Activated CD8-positive, alpha-beta T cell treated with anti-CD3 and anti-CD28 coated beads, Interleukin-2, amount 10 ng/mL, durations not matched to agents 7 days and 5 days (primary cell): ENCODE measurements around the gene MMRN2. TPM values are rescaled to one million over a fixed set of nuclear protein-coding genes. Genes with fewer than 3 reads are reported as not detected.

ENCODE experiments used
- ATAC-seq: fragments of 150-1000 bp; cut with Tn5 transposase; one replicate; pipeline ENCODE4 v1.10.0; 2021; ENCODE audit warnings: moderate library complexity
- CTCF ChIA-PET: fragments of 350-600 bp; sonication (Branson Sonifier 250); formaldehyde crosslinking; loops from one replicate; lab custom pipeline; 2021; ENCODE audit warnings: antibody characterized with exemption; lab: Charles Lee
- POLR2A ChIA-PET: fragments of 350-600 bp; sonication (Branson Sonifier 250); formaldehyde crosslinking; loops from one replicate; lab custom pipeline; 2021; ENCODE audit warnings: antibody characterized with exemption; lab: Charles Lee
- DNase-seq: peaks from one replicate; pipeline ENCODE4 v3.0.0-alpha.2; 2020
- H3K27ac Mint-ChIP-seq: one replicate; pipeline ENCODE4 v1.8.0; 2021; ENCODE audit warnings: mild to moderate bottlenecking, mixed read lengths
- H3K27me3 Mint-ChIP-seq: one replicate; pipeline ENCODE4 v1.8.0; 2021; ENCODE audit warnings: low read depth, mixed read lengths
- H3K36me3 Mint-ChIP-seq: one replicate; pipeline ENCODE4 v1.8.0; 2021; ENCODE audit warnings: low read depth, mixed read lengths
- H3K4me1 Mint-ChIP-seq: one replicate; pipeline ENCODE4 v1.8.0; 2021; ENCODE audit warnings: low read depth, mixed read lengths
- H3K4me3 Mint-ChIP-seq: one replicate; pipeline ENCODE4 v1.8.0; 2021; ENCODE audit warnings: mild to moderate bottlenecking, mixed read lengths
- H3K9me3 Mint-ChIP-seq: one replicate; pipeline ENCODE4 v1.8.0; 2022; ENCODE audit warnings: mixed read lengths; ENCODE audit not compliant: insufficient read depth
- total RNA-seq, 2 experiments: library from RNA; stranded (reverse); gene quantifications; one replicate each; pipeline ENCODE4 v1.2.3, GENCODE V29; 2021

Gene MMRN2
- total RNA-seq, 2 experiments from 2014 or later = not detected

DNA sequence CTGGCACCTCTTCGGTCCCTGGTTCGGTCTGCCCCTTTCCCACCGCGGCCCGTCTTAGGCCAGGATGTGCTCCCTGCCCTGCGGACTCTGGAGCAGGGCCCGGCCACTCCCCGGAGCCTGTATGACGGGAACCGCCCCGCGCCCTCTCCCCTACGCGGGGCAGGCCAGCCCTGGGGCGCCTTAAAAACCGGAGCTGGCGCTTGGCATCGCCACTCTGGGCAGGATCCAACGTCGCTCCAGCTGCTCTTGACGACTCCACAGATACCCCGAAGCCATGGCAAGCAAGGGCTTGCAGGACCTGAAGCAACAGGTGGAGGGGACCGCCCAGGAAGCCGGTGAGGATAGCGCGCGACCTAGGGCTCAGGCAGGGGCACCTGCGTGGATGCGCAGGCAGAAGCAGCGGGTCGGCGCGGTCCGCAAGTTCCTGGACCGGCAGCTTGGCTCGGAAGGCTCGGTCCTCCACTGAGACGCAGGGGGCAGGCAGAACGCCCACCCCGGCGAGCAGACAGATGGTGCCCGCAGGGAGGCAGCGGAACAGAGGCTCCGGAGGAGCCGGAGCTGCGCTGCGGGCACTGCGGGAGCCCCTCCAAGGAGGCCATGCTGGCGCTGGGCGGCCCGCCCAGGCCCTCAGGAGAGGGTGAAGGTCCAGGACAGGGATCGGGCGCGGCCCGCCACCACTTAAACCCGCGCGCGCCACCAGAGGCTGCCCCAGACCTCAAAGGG lies 11.0 kb upstream of the MMRN2 start, which contains the start of gene ADIRF:
Gene ADIRF (plus strand): TSS at position 212 of the 723 bp plus-strand sequence. CDS start 63 bp downstream, at position 275.
- DNase-seq = no peak
- POLR2A ChIA-PET = no interaction called here
- H3K27ac Mint-ChIP-seq = no peak within 1 kb of the TSS

DNA sequence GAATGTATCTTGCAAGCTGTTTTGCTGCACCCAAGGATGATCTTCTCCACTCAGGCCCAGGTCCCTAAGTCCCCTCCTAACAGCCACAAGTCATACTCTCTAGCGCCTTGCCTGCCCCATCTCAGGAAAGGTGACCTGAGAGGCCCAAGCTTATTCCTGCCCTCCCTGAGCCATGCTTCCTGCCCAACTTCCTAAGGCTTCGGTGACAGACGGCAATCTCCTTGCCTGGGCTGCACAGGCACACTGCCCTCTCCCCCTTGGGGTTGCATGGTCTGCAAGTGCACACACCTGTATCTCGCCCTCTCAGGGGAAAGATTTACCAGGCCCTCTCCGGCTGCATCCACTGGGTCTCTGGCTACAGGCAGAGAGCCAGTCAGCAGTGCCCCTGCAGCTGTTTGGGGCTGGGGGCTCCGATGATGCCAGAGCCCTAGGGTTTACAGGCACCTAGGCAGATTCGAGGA lies 10.1 kb upstream of the MMRN2 start:
- ChIA-PET CTCF (interaction anchor here (1.1 to 3.5 kb wide), 4 partner anchors 14 to 66 kb away, joined by 3 to 11 read pairs (median 6); no protein-coding TSS in a partner anchor), POLR2A (no interaction called here)
- Mint-ChIP-seq H3K27ac (no peak overlapping the region), H3K9me3 (no peaks in the 10 kb centered on the region), H3K4me3 (no peak overlapping the region), H3K27me3 (peaks cover 20% of the 10 kb centered on the region), H3K4me1 (peaks cover 23% of the 10 kb centered on the region), H3K36me3 (no peaks in the 10 kb centered on the region)
- ATAC-seq (no peak), DNase-seq (no peak)

More for the DNA sequence above, 11.0 kb upstream of the MMRN2 start, which contains the start of gene ADIRF:
- no peak for ATAC-seq
- CTCF ChIA-PET = interaction anchor here (1.1 to 3.5 kb wide), 3 partner anchors 15 to 31 kb away, joined by 3 to 11 read pairs (median 4); no protein-coding TSS in a partner anchor
- peaks cover 28% of the 10 kb centered on the region for H3K27me3 Mint-ChIP-seq
- peaks cover 23% of the 10 kb centered on the region for H3K4me1 Mint-ChIP-seq
- H3K36me3 Mint-ChIP-seq = no peaks in the 10 kb centered on the region
- no peaks in the 10 kb centered on the region for H3K9me3 Mint-ChIP-seq
- no peak within 1 kb of the TSS for H3K4me3 Mint-ChIP-seq

DNA sequence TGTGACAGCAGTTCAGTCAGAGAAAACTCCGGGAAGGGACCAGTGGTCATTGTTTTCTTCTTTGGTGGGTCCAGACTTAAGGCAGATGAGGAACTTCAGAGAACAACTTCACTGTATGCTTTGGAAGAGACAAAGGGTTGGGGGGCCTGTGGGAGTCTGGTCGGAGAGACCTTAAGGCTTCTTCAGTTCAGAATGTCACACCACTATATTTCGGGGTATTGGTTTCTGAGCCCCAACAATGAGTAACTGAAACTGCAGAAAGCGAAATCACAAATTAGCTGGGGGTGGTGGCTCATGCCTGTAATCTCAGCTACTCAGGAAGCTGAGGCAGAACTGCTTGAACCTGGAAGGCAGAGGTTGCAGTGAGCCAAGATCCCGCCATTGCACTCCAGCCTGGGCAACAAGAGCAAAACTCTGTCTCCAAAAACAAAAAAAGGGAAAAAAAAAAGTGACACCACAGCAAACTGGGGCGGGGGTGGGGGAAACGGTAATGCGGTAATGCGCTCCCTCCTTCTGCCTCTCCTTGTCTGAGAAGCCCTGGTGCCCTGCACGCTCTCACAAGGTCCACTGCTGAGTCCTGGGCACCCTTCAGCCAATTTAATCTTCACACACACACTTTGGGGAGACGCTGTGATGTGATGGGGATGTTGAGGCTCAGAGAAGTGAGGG lies 8.7 kb upstream of the MMRN2 start:
- ATAC-seq = no peak

DNA sequence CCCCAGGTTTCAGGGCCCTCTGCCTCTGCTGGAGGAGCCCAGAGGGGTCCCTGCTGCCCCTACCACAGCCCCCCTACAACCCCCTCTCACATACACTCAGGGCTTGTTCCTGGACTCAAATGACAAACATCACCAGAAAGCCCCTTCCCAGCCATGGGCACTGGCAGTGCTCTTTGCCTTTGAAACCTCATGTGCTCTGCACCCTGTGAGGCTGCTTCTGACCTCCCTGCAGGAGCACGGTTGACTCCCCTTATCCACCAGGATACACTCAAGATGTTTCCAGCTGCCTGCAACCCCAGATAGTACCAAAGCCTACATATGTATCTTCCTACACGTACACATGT lies 7.4 kb upstream of the MMRN2 start:
- H3K27me3 Mint-ChIP-seq = peaks cover 10% of the 10 kb centered on the region
- no peak overlapping the region for H3K4me3 Mint-ChIP-seq
- ATAC-seq = no peak
- CTCF ChIA-PET = no interaction called here
- no peaks in the 10 kb centered on the region for H3K9me3 Mint-ChIP-seq
- no peak for DNase-seq
- peaks cover 11% of the 10 kb centered on the region for H3K4me1 Mint-ChIP-seq
- POLR2A ChIA-PET = no interaction called here
- no peaks in the 10 kb centered on the region for H3K36me3 Mint-ChIP-seq
- no peak overlapping the region for H3K27ac Mint-ChIP-seq

More for the DNA sequence above, 8.7 kb upstream of the MMRN2 start:
- Mint-ChIP-seq H3K27me3 (peaks cover 14% of the 10 kb centered on the region), H3K36me3 (no peaks in the 10 kb centered on the region), H3K4me3 (no peak overlapping the region), H3K4me1 (peaks cover 18% of the 10 kb centered on the region), H3K9me3 (no peaks in the 10 kb centered on the region), H3K27ac (no peak overlapping the region)
- POLR2A ChIA-PET = interaction anchor here (1.1 kb wide), 1 partner anchor 27 kb away, joined by 3 read pairs; no protein-coding TSS in a partner anchor
- no peak for DNase-seq
- CTCF ChIA-PET = interaction anchor here (0.7 to 3.5 kb wide), 8 partner anchors 9 to 127 kb away, joined by 3 to 13 read pairs (median 6); partner anchors contain the start of gene MMRN2

GRCh38 chr10:86964061-86964846 lies 6.8 kb upstream of the MMRN2 start:
- ChIA-PET CTCF (no interaction called here), POLR2A (no interaction called here)
- Mint-ChIP-seq H3K27ac (no peak overlapping the region), H3K4me3 (no peak overlapping the region), H3K27me3 (peaks cover 9% of the 10 kb centered on the region), H3K36me3 (no peaks in the 10 kb centered on the region), H3K9me3 (no peaks in the 10 kb centered on the region), H3K4me1 (peaks cover 11% of the 10 kb centered on the region)
- DNase-seq (no peak), ATAC-seq (no peak)

DNA sequence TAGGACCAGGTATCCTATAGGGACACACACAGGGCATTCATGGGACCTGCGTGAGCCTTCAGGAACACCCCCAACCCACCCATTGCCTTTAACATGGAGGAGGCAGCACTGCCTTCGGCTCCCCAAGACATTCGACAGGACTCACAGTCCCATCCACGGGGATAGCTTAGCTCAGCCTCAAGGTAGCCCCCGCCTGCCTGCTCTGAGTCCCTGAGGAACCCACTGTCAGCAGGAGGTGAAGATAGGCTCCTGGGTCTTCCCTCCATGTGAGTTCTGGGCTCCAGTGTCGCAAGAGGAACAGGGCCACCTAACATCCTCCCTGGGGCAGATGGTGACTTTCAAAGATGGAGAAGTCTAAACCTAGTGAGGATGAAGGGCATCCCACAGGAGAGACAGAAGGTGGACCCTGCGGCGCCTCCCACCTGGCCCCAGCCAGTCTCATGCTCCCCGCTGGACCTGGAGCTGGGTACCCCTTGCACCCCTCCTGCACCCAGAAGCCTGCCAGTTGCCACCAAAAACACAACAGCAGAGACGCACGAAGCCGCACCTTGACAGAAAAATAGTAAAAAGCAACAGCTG lies 6.0 kb upstream of the MMRN2 start:
- CTCF ChIA-PET = interaction anchor here (0.6 kb wide), 1 partner anchor 24 kb away, joined by 3 read pairs; no protein-coding TSS in a partner anchor
- H3K27ac Mint-ChIP-seq = no peak overlapping the region
- peaks cover 3% of the 10 kb centered on the region for H3K27me3 Mint-ChIP-seq
- H3K9me3 Mint-ChIP-seq = no peaks in the 10 kb centered on the region
- no peak for DNase-seq
- no peak overlapping the region for H3K4me3 Mint-ChIP-seq
- ATAC-seq = no peak
- H3K36me3 Mint-ChIP-seq = no peaks in the 10 kb centered on the region
- POLR2A ChIA-PET = no interaction called here
- H3K4me1 Mint-ChIP-seq = peaks cover 11% of the 10 kb centered on the region

DNA sequence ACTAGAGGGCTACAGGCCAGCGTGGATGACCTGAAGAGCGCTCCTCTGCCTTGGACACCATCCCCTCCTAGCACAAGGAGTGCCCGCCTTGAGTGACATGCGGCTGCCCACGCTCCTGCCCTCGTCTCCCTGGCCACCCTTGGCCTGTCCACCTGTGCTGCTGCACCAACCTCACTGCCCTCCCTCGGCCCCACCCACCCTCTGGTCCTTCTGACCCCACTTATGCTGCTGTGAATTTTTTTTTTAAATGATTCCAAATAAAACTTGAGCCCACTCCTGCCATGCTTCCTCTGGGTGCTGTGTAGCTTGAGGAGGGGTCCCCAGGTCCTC lies 5.5 kb upstream of the MMRN2 start:
- H3K9me3 Mint-ChIP-seq = no peaks in the 10 kb centered on the region
- CTCF ChIA-PET = no interaction called here
- no peak overlapping the region for H3K4me3 Mint-ChIP-seq
- peaks cover 11% of the 10 kb centered on the region for H3K4me1 Mint-ChIP-seq
- ATAC-seq (no peak), DNase-seq (no peak)
- POLR2A ChIA-PET = no interaction called here
- no peaks in the 10 kb centered on the region for H3K36me3 Mint-ChIP-seq
- peaks cover 2% of the 10 kb centered on the region for H3K27me3 Mint-ChIP-seq
- no peak overlapping the region for H3K27ac Mint-ChIP-seq

- no peaks in the 10 kb centered on the region for H3K27me3 Mint-ChIP-seq
- H3K9me3 Mint-ChIP-seq = no peaks in the 10 kb centered on the region
- no peak overlapping the region for H3K4me3 Mint-ChIP-seq
- peaks cover 11% of the 10 kb centered on the region for H3K4me1 Mint-ChIP-seq
- POLR2A ChIA-PET = no interaction called here
- no peak for DNase-seq
- H3K27ac Mint-ChIP-seq = no peak overlapping the region
- ATAC-seq = no peak
- CTCF ChIA-PET = interaction anchor here (1.0 kb wide), 1 partner anchor 24 kb away, joined by 6 read pairs; no protein-coding TSS in a partner anchor
- no peaks in the 10 kb centered on the region for H3K36me3 Mint-ChIP-seq
Measured at GRCh38 chr10:86962136-86962980, 4.9 kb upstream of the MMRN2 start.

DNA sequence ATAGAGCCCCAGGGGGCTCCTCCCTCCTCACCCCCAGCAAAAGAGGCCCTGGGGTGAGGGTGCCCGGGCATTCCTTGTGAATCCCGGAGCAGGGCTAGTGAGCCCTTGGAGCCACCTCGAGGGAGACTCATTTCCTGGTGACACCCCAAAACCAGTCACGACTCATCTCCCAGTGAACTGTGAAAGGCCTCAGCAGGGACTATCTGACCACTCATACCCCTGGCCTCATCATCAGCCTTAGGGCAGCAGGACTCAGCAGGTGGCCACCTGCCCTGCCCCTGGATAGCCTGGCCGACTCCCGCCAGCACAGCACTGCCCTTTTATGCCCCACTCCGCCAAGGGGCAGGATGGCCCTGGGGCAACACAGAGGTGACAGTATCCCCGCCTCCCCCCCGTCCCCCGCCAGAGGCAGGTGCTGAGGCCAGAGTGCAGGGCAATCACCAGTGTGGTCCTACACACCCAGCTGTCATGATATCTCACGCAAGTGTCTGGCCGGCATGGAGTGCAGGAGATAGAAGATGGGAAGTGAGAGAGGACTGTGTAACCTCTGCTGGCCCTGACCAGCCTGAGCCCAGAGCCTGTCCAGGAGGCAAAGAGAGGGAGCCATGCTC lies 4.2 kb upstream of the MMRN2 start:
- Mint-ChIP-seq H3K4me3 (no peak overlapping the region), H3K4me1 (peaks cover 9% of the 10 kb centered on the region), H3K27ac (no peak overlapping the region), H3K9me3 (no peaks in the 10 kb centered on the region), H3K27me3 (no peaks in the 10 kb centered on the region), H3K36me3 (no peaks in the 10 kb centered on the region)
- ATAC-seq (no peak), DNase-seq (no peak)
- POLR2A ChIA-PET = no interaction called here
- CTCF ChIA-PET = interaction anchor here (1.0 kb wide), 1 partner anchor 23 kb away, joined by 6 read pairs; no protein-coding TSS in a partner anchor

DNA sequence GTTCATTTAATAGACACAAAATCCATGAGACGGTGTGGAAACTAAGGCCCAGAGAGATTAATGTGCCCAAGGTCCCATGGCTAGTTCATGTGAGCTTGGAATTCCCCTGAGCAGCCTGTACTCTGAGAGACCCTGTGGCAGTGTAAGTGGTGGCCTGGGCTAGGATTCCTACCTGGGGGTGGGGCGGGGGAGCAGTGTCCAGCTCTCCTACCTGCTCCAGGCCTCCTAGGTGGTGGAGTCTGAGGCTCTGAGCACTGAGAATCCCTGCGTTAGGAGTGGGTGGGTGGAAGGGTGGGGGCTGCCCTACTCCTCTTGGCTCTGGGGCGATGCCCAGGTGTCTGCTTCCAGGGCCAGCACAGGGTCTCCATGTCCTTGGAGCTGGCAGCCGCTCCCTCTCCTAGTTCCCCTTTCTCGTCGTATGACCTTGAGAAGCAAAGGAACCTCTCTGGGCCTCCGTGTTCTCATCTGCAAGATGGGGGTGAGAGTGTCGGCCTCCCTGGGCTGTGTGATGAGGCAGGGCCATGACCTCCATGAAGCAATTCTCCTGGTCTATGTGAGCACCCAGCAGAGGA lies 3.5 kb upstream of the MMRN2 start:
- POLR2A ChIA-PET = no interaction called here
- DNase-seq (no peak), ATAC-seq (no peak)
- Mint-ChIP-seq H3K36me3 (no peaks in the 10 kb centered on the region), H3K27me3 (no peaks in the 10 kb centered on the region), H3K4me1 (peaks cover 2% of the 10 kb centered on the region), H3K4me3 (no peak overlapping the region), H3K9me3 (no peaks in the 10 kb centered on the region), H3K27ac (no peak overlapping the region)
- CTCF ChIA-PET = interaction anchor here (1.1 to 1.3 kb wide), 4 partner anchors 9 to 26 kb away, joined by 3 to 4 read pairs (median 4); no protein-coding TSS in a partner anchor
